Heart left ventricle (tissue), 13 donors: ENCODE measurements around the gene STT3B.

Source experiments
- POLR2A ChIP-seq, 2 donors: fragments of 450-650 bp; IDR thresholded peaks; one replicate each; pipeline ENCODE4 v1.6.1; 2017; ENCODE audit warnings: antibody characterized with exemption in 2 of 2, mild to moderate bottlenecking in 2 of 2, moderate library complexity in 2 of 2
- TF ChIP-seq, protein P1 (sequence below), 12 donors: fragments of 200-600 bp; sonication (generic) in 4 of 12; IDR thresholded peaks; one replicate each; pipeline versions ENCODE4 v1.5.0 to v1.8.0; 2018 to 2022; ENCODE audit warnings: antibody characterized with exemption in 12 of 12, mild to moderate bottlenecking in 5 of 12
- donor health status: ischemic (EF 13 %, LVEDD 7.1; RV severe dilation, severe dysfunction).
- donor health status: DM: no; HTN: yes; CAD: no.
- donor health status: DM: no; HTN: no; CAD: no.
- donor health status: ischemic (EF 25% LVEDD 6.9; RV normal size, moderate dysfunction).
- donor health status: ischemic (EF 25% LVEDD 5.7; RV mildly dilated, moderate dysfunction).
- donor health status: ischemic (EF 35%, LVEDD 5.7; RV mildly dilated, moderate dysfunction).
- donor health status: nonischemic (EF 11% LVEDD 7.7; RV severe dilation, severe dysfunction).
- donor health status: DM: yes; HTN: yes; CAD: no.
- donor health status: PGD.
- donor health status: ischemic (EF 29% LVEDD 5.4; RV normal size, mild dysfunction).
- donor health status: nonischemic (EF 23%, LVEDD 6.1; RV moderate dilation, normal function).

DNA sequence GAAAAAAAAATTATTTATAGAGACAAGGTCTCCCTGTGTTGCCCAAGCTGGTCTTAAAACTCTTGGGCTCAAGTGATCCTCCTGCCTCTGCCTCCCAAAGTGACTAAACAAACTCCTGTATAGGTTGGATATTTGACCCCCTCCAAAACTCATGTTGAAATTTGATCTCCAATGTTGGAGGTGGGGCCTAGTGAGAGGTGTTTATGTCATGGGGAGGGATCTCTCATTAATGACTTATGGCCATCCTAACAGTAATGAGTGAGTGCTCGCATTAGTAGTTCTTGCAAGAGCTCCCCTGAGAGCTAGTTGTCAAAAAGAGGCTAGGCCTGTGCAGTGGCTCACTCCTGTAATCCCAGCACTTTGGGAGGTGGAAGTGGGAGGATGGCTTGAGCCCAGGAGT lies 141.2 kb downstream of the STT3B start:
- TF ChIP-seq, protein P1, sequence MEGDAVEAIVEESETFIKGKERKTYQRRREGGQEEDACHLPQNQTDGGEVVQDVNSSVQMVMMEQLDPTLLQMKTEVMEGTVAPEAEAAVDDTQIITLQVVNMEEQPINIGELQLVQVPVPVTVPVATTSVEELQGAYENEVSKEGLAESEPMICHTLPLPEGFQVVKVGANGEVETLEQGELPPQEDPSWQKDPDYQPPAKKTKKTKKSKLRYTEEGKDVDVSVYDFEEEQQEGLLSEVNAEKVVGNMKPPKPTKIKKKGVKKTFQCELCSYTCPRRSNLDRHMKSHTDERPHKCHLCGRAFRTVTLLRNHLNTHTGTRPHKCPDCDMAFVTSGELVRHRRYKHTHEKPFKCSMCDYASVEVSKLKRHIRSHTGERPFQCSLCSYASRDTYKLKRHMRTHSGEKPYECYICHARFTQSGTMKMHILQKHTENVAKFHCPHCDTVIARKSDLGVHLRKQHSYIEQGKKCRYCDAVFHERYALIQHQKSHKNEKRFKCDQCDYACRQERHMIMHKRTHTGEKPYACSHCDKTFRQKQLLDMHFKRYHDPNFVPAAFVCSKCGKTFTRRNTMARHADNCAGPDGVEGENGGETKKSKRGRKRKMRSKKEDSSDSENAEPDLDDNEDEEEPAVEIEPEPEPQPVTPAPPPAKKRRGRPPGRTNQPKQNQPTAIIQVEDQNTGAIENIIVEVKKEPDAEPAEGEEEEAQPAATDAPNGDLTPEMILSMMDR (IDR thresholded peaks at IDR 0.05) = no peak
- TF ChIP-seq POLR2A (IDR thresholded peaks at IDR 0.05) = no peak
